HG02840 (cell line): ENCODE data around the gene RAB6B.

ENCODE experiments used
- ATAC-seq: cut with Tn5 transposase; IDR thresholded peaks from one replicate; pipeline ENCODE4 v1.9.1; 2021; ENCODE audit warnings: mild to moderate bottlenecking, moderate library complexity, moderate number of reproducible peaks; ENCODE audit not compliant: unreplicated experiment, low FRiP score

RAB6B gene

GRCh38 chr3:133895208-133896001 lies at the start of gene RAB6B:
Gene RAB6B (minus strand): TSS chr3:133895882. CDS start chr3:133895466, 416 bp downstream.
- ATAC-seq: no peak

- ATAC-seq: no peak
Measured at GRCh38 chr3:133944641-133945380, 49.1 kb upstream of the RAB6B start.

DNA sequence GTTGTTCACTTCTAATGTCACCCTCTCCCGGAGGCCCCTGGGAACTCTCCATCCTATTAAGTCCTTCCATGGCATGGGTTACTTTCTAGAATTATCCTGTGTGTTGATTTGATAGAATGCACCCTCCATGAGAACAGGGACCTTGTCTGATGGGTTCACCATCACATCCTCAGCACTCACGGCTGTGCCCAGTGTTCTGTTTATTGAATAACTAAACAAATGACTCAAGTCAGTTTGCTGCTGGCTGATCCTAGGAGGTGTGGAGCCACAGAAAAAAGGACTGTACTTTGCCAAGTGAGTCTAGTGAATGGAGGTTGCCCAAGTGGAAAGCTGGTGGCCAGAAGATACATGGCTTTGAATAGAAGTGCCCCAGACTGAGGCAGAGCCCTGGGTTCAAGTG lies 48.5 kb upstream of the RAB6B start:
- ATAC-seq: no peak

GRCh38 chr3:133943639-133944141 lies 48.0 kb upstream of the RAB6B start:
- ATAC-seq: no peak

GRCh38 chr3:133943031-133943535 lies 47.4 kb upstream of the RAB6B start:
- no peak for ATAC-seq

DNA sequence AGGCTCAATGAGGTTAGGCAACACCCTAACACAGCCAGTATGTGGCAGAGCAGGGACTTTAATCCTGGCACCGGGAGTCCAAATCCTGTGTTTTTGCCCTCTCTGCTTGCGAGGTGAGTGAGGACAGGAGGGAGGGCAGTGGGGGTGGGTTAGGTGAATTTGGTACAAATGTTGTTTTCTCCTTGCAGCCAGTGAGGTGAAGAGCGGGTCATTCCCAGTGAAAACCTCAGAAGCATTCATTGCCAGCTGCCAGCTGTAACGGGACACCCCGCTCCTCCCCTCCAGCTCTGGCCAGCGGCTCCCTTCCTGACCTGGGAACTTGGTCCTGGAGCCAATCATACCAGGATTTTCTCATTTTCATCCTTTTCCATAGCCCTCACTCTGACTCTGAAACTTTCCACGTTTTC lies 45.7 kb upstream of the RAB6B start:
- ATAC-seq: no peak

- ATAC-seq: no peak
Measured at GRCh38 chr3:133940536-133940935, 44.9 kb upstream of the RAB6B start.

DNA sequence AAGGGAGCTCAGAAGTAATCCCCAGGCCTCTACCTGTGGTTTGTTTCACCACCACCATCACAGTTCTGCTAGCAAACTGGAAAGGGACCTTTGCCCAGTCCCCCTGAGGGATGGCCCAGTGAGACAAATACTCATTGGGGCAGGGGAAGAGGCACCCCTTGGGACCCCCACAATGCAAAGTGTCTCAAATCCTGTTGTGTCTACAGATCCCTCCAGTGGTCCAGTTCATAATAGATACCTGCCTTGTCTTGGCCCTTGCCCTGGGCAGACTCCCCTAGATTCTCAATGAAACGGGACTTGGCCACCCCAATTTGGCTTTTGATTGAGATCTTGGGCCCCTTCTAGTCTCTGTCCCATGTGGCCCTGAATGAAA lies 43.8 kb upstream of the RAB6B start:
- ATAC-seq: no peak

DNA sequence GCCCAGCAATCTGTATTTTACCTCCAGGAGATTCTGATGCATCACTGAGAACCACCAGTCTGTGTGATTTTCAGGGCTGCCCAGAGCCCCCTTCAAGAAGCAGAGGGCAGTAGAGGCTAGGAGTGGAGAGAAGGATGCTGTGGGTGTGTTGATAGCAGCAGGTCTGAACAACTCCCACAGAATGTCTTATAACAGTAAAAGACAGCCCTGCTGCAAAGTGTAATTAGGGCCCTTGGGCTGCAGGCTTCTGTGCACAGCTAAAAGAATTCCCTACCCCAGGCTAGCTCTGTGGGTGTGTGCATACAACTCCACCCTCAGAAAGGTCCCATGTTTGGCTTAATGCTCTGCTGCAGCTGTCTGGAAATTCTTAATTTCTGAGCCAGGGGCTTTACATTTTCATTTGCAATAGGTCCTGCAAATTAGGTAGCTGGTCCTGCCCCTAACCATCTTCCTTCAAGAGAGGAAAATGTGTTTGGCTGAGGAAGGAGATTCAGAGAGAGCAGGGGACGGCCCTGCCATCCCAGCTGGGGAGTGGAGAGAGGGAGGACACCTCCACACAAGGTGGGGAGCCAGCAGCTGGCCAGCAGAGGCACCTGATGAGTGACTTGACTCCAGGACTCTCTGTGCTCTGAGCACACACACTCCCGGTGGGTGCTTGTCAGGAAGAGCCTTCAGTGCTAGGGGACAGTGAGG lies 43.2 kb upstream of the RAB6B start:
- no peak for ATAC-seq

DNA sequence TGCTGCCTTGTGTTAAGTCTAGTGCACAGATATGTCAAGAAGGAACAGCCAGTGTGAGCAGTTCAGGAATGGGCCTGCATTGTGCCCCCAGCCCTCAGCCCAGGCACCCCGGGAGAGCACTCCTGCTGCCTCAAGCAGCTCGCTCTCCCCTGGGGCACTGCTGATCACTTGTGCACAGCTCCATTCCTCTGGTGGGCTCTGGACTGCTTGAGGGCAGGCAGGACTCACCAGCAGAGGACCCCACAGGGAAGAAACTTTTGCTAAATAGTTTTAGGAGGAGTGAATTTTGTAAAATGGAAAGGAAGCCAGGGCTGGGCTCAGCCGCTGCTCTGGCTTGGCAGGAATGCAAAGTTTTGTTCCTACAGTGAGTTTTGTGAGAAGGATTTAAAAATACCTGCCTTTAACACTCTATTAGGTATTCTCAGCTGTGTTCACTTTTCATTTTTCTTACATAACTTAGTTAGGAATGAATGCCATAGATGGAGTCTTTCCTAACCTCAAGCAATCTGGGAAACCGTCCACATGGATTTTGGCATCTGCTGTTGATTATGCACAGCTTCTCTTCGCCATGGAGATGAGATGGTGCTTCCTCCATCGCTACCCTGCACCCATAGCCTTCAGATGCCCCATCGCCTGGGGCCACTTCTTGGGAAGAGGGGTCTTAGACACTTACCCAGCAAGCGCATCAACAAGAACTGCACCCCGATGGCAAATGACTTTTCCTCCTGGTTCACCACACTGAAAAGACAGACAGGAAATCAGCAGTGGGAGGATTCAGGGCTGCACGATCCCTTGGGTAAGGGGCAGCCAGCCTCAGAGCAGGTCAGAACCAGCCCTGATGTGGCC lies 42.3 kb upstream of the RAB6B start:
- ATAC-seq: no peak

DNA sequence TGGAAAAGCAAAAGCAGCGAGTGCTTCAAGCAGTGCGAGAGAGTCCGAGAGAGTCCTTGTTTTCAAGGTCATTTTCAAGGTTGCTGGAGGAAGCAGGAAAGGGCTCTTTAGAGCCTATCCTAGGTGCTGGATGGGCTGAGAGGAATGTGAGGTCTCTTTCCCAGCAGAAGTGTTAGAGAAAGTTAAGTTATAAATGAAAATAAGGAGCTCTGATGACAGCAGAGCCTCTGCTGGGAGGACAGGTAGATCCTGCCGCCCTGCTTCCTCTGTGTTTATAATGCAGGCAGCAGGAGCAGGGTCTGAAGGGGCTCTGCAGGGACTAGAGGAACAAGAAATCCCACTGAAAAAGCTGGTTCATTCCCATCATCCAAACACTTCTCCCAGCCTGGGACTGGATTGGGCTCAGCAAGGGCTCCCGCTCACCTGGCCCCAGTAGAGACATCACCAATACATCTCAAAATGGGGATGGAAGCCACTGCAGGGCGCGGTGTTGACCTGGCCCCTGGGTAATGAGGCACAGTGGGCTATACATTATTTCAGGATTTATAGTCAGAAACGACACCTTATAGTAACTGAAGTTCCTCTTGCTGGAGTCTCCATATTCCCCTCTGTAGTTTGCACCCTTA lies 41.5 kb upstream of the RAB6B start:
- no peak for ATAC-seq

DNA sequence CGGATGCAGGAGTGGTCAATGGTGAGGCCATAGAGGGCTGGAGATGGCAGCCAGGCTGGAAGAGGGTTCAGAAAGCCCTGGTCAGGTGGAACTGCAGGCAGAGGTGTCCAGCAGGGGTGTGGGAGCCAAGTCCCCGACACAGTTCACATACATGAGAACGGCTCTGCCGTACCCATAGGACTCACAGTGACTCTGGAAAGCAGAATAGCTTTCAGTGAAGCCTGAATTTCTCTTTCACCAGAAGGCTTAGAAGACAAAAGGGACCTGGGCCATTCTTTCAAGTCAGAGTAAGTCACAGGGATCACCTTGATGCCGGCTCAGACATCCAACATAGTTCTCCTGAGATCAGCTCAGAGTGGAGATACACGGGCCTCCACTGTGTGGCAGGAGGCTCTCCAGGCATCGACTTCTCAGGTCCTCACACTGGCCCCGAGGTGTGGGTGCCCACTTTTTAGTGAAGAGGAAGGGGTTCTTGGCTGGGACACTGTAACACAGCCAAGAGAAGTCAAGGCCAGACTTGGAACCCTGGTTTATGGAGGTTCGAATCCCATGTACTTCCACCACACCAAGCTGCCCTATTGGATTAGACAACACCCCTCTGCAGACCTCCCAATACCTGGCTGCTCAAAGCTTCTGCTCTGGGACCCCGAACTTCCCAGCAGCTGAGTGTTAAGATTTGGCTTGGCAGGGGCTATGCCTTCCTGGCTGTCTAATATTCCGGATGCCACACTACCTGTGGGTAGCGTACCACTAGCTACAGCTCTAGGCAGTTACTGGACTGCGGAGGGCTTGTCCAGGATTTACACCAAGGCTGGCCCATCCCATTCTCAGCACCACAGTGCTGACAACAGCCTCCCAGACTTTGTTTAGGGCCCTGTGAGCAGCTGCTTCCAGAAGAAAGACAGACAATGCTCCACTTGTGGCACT lies 40.4 kb upstream of the RAB6B start:
- no peak for ATAC-seq

GRCh38 chr3:133934996-133935842 lies 39.5 kb upstream of the RAB6B start:
- ATAC-seq: no peak

DNA sequence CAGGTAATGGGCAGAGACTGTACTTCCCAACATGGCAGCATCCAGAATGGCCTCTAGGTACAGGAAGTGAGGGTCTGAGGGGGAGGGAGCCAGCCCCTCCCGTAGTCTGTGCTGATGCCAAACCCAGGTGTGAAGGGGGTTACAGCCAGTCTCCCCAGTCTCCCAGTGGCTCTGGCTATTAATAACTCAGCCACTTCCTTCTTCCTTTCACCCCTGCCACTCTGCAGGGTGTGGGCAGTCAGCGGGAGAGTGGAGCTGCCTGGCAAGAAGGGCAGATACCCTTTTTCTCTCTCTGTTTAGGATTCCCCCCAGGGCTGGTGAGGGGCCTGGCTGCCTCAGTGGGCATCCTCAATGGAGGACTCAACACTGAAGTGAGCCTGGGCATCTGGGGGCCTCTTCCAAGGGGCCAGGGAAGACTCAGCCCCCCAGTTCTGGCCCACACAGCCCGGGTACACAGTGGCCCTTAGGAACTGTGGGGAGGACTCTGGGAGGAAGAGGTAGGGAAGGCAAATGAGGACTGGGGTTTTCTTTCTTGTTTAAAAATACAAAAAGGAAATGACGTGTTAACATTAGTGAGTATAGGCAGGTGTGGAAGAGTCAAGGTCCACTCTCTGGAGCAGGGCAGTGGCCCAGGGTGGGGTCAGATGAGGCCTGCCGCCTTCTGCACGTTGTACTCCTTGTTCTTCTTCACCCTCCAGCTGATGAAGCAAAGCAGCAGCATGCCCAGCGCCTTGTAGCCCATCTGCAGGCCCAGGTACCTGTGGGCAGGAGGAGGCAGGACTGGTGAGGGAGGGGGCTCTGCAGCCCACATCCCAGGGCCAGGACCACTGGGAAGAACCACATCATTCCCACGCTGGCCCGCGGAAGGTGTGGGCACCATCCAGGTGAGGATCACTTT lies 38.6 kb upstream of the RAB6B start:
- no peak for ATAC-seq

GRCh38 chr3:133933097-133934024 lies 37.7 kb upstream of the RAB6B start:
- no peak for ATAC-seq

GRCh38 chr3:133932009-133932408 lies 36.3 kb upstream of the RAB6B start:
- ATAC-seq: no peak
